GM18861 (cell line): ENCODE results near the gene SEMA5B.

Experiments
- ATAC-seq: cut with Tn5 transposase; IDR thresholded peaks from one replicate; pipeline ENCODE4 v1.9.1; 2021; ENCODE audit not compliant: unreplicated experiment

SEMA5B gene

GRCh38 chr3:123027292-123028232 is at the start of gene SEMA5B:
Gene SEMA5B (minus strand): TSS chr3:123027763. CDS start chr3:122961263, 66,500 bp downstream.
- ATAC-seq, result no peak

- ATAC-seq, result no peak
Measured at GRCh38 chr3:123076496-123077418, 49.2 kb upstream of the SEMA5B start.

GRCh38 chr3:123076112-123076495 is 48.5 kb upstream of the SEMA5B start:
- ATAC-seq, result no peak

- ATAC-seq, result no peak
Measured at GRCh38 chr3:123075359-123075758, 47.8 kb upstream of the SEMA5B start.

GRCh38 chr3:123072564-123072963 is 45.0 kb upstream of the SEMA5B start:
- no peak for ATAC-seq

GRCh38 chr3:123072152-123072551 is 44.6 kb upstream of the SEMA5B start:
- ATAC-seq, result no peak

GRCh38 chr3:123071581-123071980 is 44.0 kb upstream of the SEMA5B start:
- no peak for ATAC-seq

- ATAC-seq, result no peak
Measured at GRCh38 chr3:123071146-123071545, 43.6 kb upstream of the SEMA5B start.

GRCh38 chr3:123070510-123070909 is 42.9 kb upstream of the SEMA5B start:
- ATAC-seq, result no peak

- ATAC-seq, result no peak
Measured at GRCh38 chr3:123068601-123069381, 41.2 kb upstream of the SEMA5B start.

GRCh38 chr3:123067689-123068600 is 40.4 kb upstream of the SEMA5B start:
- peak; percentile 15 for ATAC-seq

GRCh38 chr3:123066896-123067688 is 39.5 kb upstream of the SEMA5B start, which contains the start of gene PDIA5:
Gene PDIA5 (plus strand): TSS chr3:123067025. CDS start chr3:123067165, 140 bp downstream.
- ATAC-seq, result peak; percentile 72

- ATAC-seq, result no peak
Measured at GRCh38 chr3:123066599-123066895, 39.0 kb upstream of the SEMA5B start.

GRCh38 chr3:123064914-123065313 is 37.4 kb upstream of the SEMA5B start:
- no peak for ATAC-seq

- ATAC-seq, result no peak
Measured at GRCh38 chr3:123064506-123064905, 36.9 kb upstream of the SEMA5B start.

GRCh38 chr3:123063034-123063433 is 35.5 kb upstream of the SEMA5B start:
- ATAC-seq, result no peak

GRCh38 chr3:123061856-123062255 is 34.3 kb upstream of the SEMA5B start:
- ATAC-seq, result no peak

- ATAC-seq, result no peak
Measured at GRCh38 chr3:123060054-123060453, 32.5 kb upstream of the SEMA5B start.

GRCh38 chr3:123058505-123058904 is 30.9 kb upstream of the SEMA5B start:
- ATAC-seq, result no peak
